H9 (cell line): ENCODE measurements around the gene ATG2B. TPM values are rescaled to one million over a fixed set of nuclear protein-coding genes. Genes with fewer than 3 reads are reported as not detected.

Experiments
- DNase-seq: peaks from one replicate; pipeline ENCODE4 v3.0.0-alpha.2; 2017
- H2AFZ ChIP-seq: one replicate; pipeline ENCODE4 v1.6.1; 2013; ENCODE audit warnings: mild to moderate bottlenecking, low read length, control low read depth, moderate library complexity
- H2AK5ac ChIP-seq: 2 replicates; pipeline ENCODE4 v1.6.1; 2013; ENCODE audit warnings: low read length, control low read depth, mixed read lengths; ENCODE audit not compliant: insufficient read length
- H2BK120ac ChIP-seq: one replicate; pipeline ENCODE4 v1.6.1; 2013; ENCODE audit warnings: low read depth, mild to moderate bottlenecking, low read length, control low read depth, inconsistent platforms; ENCODE audit not compliant: poor library complexity, severe bottlenecking
- H2BK12ac ChIP-seq: 2 replicates; pipeline ENCODE4 v1.6.1; 2013; ENCODE audit warnings: low read length, control low read depth, mixed read lengths, low read depth; ENCODE audit not compliant: insufficient read length
- H2BK15ac ChIP-seq: 2 replicates; pipeline ENCODE4 v1.6.1; 2013; ENCODE audit warnings: low read depth, low read length, control low read depth
- H2BK20ac ChIP-seq: one replicate; pipeline ENCODE4 v1.6.1; 2013; ENCODE audit warnings: low read depth, mild to moderate bottlenecking, low read length, control low read depth, inconsistent platforms; ENCODE audit not compliant: poor library complexity, severe bottlenecking
- H2BK5ac ChIP-seq: 2 replicates; pipeline ENCODE4 v1.6.1; 2013; ENCODE audit warnings: low read length, control low read depth, mixed read lengths; ENCODE audit not compliant: insufficient read length
- H3K14ac ChIP-seq: 2 replicates; pipeline ENCODE4 v1.6.1; 2013; ENCODE audit warnings: low read length, control low read depth; ENCODE audit not compliant: insufficient read depth
- H3K18ac ChIP-seq: 2 replicates; pipeline ENCODE4 v1.6.1; 2013; ENCODE audit warnings: low read depth, mild to moderate bottlenecking, mixed read lengths, low read length, control low read depth; ENCODE audit not compliant: insufficient read length
- H3K23ac ChIP-seq: 2 replicates; pipeline ENCODE4 v1.6.1; 2013; ENCODE audit warnings: low read length, control low read depth, mixed read lengths, low read depth; ENCODE audit not compliant: insufficient read length
- H3K23me2 ChIP-seq: 2 replicates; pipeline ENCODE4 v1.6.1; 2013; ENCODE audit warnings: low read depth, mild to moderate bottlenecking, mixed read lengths, low read length, control low read depth; ENCODE audit not compliant: insufficient read length, poor library complexity, severe bottlenecking
- H3K27ac ChIP-seq: 2 replicates; pipeline ENCODE4 v1.5.1; 2013; ENCODE audit warnings: low read length, control low read depth, mixed read lengths, low read depth; ENCODE audit not compliant: insufficient read length
- H3K27me3 ChIP-seq: 2 replicates; pipeline ENCODE4 v1.6.1; 2013; ENCODE audit warnings: low read length, control low read depth, inconsistent platforms; ENCODE audit not compliant: insufficient read depth
- H3K4ac ChIP-seq: 2 replicates; pipeline ENCODE4 v1.6.1; 2013; ENCODE audit warnings: low read depth, mild to moderate bottlenecking, control low read depth, inconsistent platforms, low read length, moderate library complexity
- H3K4me1 ChIP-seq: 2 replicates; pipeline ENCODE4 v1.6.1; 2013; ENCODE audit warnings: low read length, control low read depth, inconsistent platforms; ENCODE audit not compliant: insufficient read depth
- H3K4me2 ChIP-seq: 2 replicates; pipeline ENCODE4 v1.6.1; 2013; ENCODE audit warnings: low read length, control low read depth, mixed read lengths; ENCODE audit not compliant: insufficient read length, insufficient read depth
- H3K56ac ChIP-seq: 2 replicates; pipeline ENCODE4 v1.6.1; 2013; ENCODE audit warnings: low read depth, mild to moderate bottlenecking, mixed read lengths, low read length, control low read depth; ENCODE audit not compliant: insufficient read length
- H3K79me1 ChIP-seq: 2 replicates; pipeline ENCODE4 v1.6.1; 2013; ENCODE audit warnings: low read depth, mild to moderate bottlenecking, moderate library complexity, low read length, control low read depth, inconsistent platforms; ENCODE audit not compliant: insufficient read depth, poor library complexity, severe bottlenecking
- H3K79me2 ChIP-seq: 2 replicates; pipeline ENCODE4 v1.6.1; 2013; ENCODE audit warnings: low read length, control low read depth, inconsistent platforms; ENCODE audit not compliant: insufficient read depth
- H3K9ac ChIP-seq: 2 replicates; pipeline ENCODE4 v1.6.1; 2013; ENCODE audit warnings: low read length, control low read depth, mixed read lengths; ENCODE audit not compliant: insufficient read length; ENCODE audit errors: extremely low read depth
- H3K9me3 ChIP-seq: one replicate; pipeline ENCODE4 v1.6.1; 2013; ENCODE audit warnings: low read depth, low read length, inconsistent platforms; ENCODE audit not compliant: control insufficient read depth
- H3T11ph ChIP-seq: one replicate; pipeline ENCODE4 v1.6.1; 2013; ENCODE audit warnings: mild to moderate bottlenecking, low read length, control low read depth, inconsistent platforms
- H4K20me1 ChIP-seq: one replicate; pipeline ENCODE4 v1.6.1; 2013; ENCODE audit not compliant: control insufficient read depth, insufficient read length, insufficient read depth
- H4K5ac ChIP-seq: 2 replicates; pipeline ENCODE4 v1.6.1; 2013; ENCODE audit warnings: low read depth, mild to moderate bottlenecking, mixed read lengths, low read length, control low read depth; ENCODE audit not compliant: insufficient read length
- H4K8ac ChIP-seq: replicated peaks from 2 replicates; pipeline ENCODE4 v1.6.1; 2013; ENCODE audit warnings: low read length, control low read depth, mixed read lengths, low read depth; ENCODE audit not compliant: insufficient read length
- H4K91ac ChIP-seq: 2 replicates; pipeline ENCODE4 v1.6.1; 2013; ENCODE audit warnings: low read depth, mild to moderate bottlenecking, moderate library complexity, mixed read lengths, low read length, control low read depth; ENCODE audit not compliant: insufficient read length
- H3K27ac Mint-ChIP-seq, 3 experiments: 2 replicates in 2 of 3; 3 replicates in 1 of 3; pipeline ENCODE4 v1.8.0; 2020 to 2021; ENCODE audit warnings: mixed read lengths in 3 of 3, mild to moderate bottlenecking in 1 of 3, moderate library complexity in 1 of 3
- H3K27me3 Mint-ChIP-seq: 2 replicates; pipeline ENCODE4 v1.8.0; 2021; ENCODE audit warnings: low read depth, mild to moderate bottlenecking, moderate library complexity, mixed read lengths
- H3K36me3 Mint-ChIP-seq, 3 experiments: 2 replicates in 2 of 3; 3 replicates in 1 of 3; pipeline ENCODE4 v1.8.0; 2020 to 2021; ENCODE audit warnings: low read depth in 3 of 3, mixed read lengths in 3 of 3; ENCODE audit not compliant: insufficient read depth in 1 of 3
- H3K4me1 Mint-ChIP-seq, 2 experiments: 2 replicates each; pipeline ENCODE4 v1.8.0; 2020; ENCODE audit warnings: mixed read lengths in 2 of 2
- H3K4me3 Mint-ChIP-seq, 2 experiments: 2 replicates in 1 of 2; 3 replicates in 1 of 2; pipeline ENCODE4 v1.8.0; 2020 to 2021; ENCODE audit warnings: mild to moderate bottlenecking in 2 of 2, mixed read lengths in 2 of 2, moderate library complexity in 1 of 2
- H3K9me3 Mint-ChIP-seq, 2 experiments: 2 replicates in 1 of 2; 3 replicates in 1 of 2; pipeline ENCODE4 v1.8.0; 2020; ENCODE audit warnings: mild to moderate bottlenecking in 2 of 2, mixed read lengths in 2 of 2, moderate library complexity in 1 of 2
- CTCF ChIP-seq: fragments of 200-600 bp; sonication (generic); conservative IDR thresholded peaks from 3 replicates; pipeline ENCODE4 v1.8.0; 2021; ENCODE audit warnings: antibody characterized with exemption, mild to moderate bottlenecking
- WGBS: extraction: QIAGEN DNeasy Blood & Tissue Kit; methylation state at CpG from one replicate; pipeline ENCODE4 v1.1.7; 2013; ENCODE audit warnings: missing lambda C conversion rate, low lambda C conversion rate, mixed read lengths; ENCODE audit not compliant: insufficient read length; ENCODE audit errors: extremely low coverage; 5-methylcytosine and 5-hydroxymethylcytosine counted together
- total RNA-seq: library from RNA; stranded (reverse); gene quantifications from 2 replicates; pipeline ENCODE4 v1.2.1, GENCODE V29; 2021

ATG2B gene
- total RNA-seq, 1 experiment from 2014 or later, result 12.6 TPM

GRCh38 chr14:96297000-96297399 is 66.1 kb downstream of the ATG2B start:
- Histone ChIP-seq H2BK20ac (no peak overlapping the region), H3T11ph (no peak overlapping the region), H3K4ac (no peak overlapping the region), H2AK5ac (no peak overlapping the region), H3K27ac (no peak overlapping the region), H3K79me1 (no peaks in the 10 kb centered on the region), H2BK5ac (no peak overlapping the region), H4K91ac (no peak overlapping the region), H3K23ac (no peak overlapping the region), H2AFZ (no peak overlapping the region), H2BK120ac (no peak overlapping the region), H4K20me1 (no peaks in the 10 kb centered on the region), H2BK12ac (no peak overlapping the region), H2BK15ac (no peak overlapping the region), H3K14ac (no peak overlapping the region), H4K8ac (no peak overlapping the region), H3K56ac (no peak overlapping the region), H3K4me1 (no peaks in the 10 kb centered on the region), H3K9ac (no peak overlapping the region), H3K27me3 (no peaks in the 10 kb centered on the region), H3K23me2 (no peaks in the 10 kb centered on the region), H3K9me3 (no peaks in the 10 kb centered on the region), H4K5ac (no peak overlapping the region), H3K18ac (no peak overlapping the region), H3K4me2 (no peak overlapping the region), H3K79me2 (no peaks in the 10 kb centered on the region)
- no peaks in the 10 kb centered on the region for H3K27me3 Mint-ChIP-seq
- TF ChIP-seq CTCF, result peak; percentile 71
- H3K36me3 Mint-ChIP-seq, result peaks cover 0 to 3% (median 0%) of the 10 kb centered on the region in 3 experiments; a peak in 2 of 7 replicates
- H3K4me3 Mint-ChIP-seq, result no peak overlapping the region
- H3K4me1 Mint-ChIP-seq, result peaks cover 2 to 5% of the 10 kb centered on the region in 2 experiments; a peak in 1 of 4 replicates
- no peak for DNase-seq
- no peaks in the 10 kb centered on the region for H3K9me3 Mint-ChIP-seq
- no CpG with 5 or more reads among the region's 2 CpGs for WGBS
- no peak overlapping the region for H3K27ac Mint-ChIP-seq
